ENCODE data around the gene HAAO.

DNA sequence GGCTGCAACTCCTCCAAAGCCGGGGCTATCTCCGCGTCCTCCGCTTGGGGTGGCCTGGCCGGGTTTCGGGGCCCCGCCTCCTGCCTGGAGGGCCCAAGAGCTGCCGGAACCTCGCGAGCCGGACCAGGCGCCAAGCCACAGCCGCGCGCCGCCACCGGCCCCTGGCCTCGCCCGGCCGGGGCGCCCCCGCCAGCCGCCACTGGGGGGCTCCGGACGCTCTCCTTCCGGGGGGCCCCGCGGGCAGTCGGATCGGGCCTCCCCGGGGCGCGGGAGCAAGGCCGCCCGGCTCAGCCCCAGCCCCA, 17.4 kb upstream of the HAAO start:
- TF ChIP-seq, protein P1, sequence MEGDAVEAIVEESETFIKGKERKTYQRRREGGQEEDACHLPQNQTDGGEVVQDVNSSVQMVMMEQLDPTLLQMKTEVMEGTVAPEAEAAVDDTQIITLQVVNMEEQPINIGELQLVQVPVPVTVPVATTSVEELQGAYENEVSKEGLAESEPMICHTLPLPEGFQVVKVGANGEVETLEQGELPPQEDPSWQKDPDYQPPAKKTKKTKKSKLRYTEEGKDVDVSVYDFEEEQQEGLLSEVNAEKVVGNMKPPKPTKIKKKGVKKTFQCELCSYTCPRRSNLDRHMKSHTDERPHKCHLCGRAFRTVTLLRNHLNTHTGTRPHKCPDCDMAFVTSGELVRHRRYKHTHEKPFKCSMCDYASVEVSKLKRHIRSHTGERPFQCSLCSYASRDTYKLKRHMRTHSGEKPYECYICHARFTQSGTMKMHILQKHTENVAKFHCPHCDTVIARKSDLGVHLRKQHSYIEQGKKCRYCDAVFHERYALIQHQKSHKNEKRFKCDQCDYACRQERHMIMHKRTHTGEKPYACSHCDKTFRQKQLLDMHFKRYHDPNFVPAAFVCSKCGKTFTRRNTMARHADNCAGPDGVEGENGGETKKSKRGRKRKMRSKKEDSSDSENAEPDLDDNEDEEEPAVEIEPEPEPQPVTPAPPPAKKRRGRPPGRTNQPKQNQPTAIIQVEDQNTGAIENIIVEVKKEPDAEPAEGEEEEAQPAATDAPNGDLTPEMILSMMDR (conservative IDR thresholded peaks at IDR 0.05; ENCODE audit: low read depth in 2 of 2), result no peak; a peak in 1 of 4 replicates
- TF ChIP-seq ZNF114 (CRISPR knock-in tag; IDR thresholded peaks at IDR 0.05) (no peak), POLR2AphosphoS5 (IDR thresholded peaks at IDR 0.05; ENCODE audit: low read depth) (no peak), CREB1 (CRISPR knock-in tag; IDR thresholded peaks at IDR 0.05; ENCODE audit: low read depth) (no peak), EZH2 (IDR thresholded peaks at IDR 0.05; ENCODE audit: low read depth, unreplicated experiment) (no peak), EZH2phosphoT487 (IDR thresholded peaks at IDR 0.05; ENCODE audit: unreplicated experiment) (no peak), JUNB (IDR thresholded peaks at IDR 0.05; ENCODE audit: unreplicated experiment) (no peak), NANOG (IDR thresholded peaks at IDR 0.05; ENCODE audit: borderline replicate concordance) (no peak), STAT1 (IDR thresholded peaks at IDR 0.05; ENCODE audit: unreplicated experiment) (no peak)
- TF ChIP-seq, protein P2, sequence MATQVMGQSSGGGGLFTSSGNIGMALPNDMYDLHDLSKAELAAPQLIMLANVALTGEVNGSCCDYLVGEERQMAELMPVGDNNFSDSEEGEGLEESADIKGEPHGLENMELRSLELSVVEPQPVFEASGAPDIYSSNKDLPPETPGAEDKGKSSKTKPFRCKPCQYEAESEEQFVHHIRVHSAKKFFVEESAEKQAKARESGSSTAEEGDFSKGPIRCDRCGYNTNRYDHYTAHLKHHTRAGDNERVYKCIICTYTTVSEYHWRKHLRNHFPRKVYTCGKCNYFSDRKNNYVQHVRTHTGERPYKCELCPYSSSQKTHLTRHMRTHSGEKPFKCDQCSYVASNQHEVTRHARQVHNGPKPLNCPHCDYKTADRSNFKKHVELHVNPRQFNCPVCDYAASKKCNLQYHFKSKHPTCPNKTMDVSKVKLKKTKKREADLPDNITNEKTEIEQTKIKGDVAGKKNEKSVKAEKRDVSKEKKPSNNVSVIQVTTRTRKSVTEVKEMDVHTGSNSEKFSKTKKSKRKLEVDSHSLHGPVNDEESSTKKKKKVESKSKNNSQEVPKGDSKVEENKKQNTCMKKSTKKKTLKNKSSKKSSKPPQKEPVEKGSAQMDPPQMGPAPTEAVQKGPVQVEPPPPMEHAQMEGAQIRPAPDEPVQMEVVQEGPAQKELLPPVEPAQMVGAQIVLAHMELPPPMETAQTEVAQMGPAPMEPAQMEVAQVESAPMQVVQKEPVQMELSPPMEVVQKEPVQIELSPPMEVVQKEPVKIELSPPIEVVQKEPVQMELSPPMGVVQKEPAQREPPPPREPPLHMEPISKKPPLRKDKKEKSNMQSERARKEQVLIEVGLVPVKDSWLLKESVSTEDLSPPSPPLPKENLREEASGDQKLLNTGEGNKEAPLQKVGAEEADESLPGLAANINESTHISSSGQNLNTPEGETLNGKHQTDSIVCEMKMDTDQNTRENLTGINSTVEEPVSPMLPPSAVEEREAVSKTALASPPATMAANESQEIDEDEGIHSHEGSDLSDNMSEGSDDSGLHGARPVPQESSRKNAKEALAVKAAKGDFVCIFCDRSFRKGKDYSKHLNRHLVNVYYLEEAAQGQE (IDR thresholded peaks at IDR 0.05; ENCODE audit: unreplicated experiment), result no peak
- TF ChIP-seq, protein P3, sequence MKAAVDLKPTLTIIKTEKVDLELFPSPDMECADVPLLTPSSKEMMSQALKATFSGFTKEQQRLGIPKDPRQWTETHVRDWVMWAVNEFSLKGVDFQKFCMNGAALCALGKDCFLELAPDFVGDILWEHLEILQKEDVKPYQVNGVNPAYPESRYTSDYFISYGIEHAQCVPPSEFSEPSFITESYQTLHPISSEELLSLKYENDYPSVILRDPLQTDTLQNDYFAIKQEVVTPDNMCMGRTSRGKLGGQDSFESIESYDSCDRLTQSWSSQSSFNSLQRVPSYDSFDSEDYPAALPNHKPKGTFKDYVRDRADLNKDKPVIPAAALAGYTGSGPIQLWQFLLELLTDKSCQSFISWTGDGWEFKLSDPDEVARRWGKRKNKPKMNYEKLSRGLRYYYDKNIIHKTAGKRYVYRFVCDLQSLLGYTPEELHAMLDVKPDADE (IDR thresholded peaks at IDR 0.05), result no peak
